Measurements from ENCODE around the gene MAML1.

MAML1 gene

DNA sequence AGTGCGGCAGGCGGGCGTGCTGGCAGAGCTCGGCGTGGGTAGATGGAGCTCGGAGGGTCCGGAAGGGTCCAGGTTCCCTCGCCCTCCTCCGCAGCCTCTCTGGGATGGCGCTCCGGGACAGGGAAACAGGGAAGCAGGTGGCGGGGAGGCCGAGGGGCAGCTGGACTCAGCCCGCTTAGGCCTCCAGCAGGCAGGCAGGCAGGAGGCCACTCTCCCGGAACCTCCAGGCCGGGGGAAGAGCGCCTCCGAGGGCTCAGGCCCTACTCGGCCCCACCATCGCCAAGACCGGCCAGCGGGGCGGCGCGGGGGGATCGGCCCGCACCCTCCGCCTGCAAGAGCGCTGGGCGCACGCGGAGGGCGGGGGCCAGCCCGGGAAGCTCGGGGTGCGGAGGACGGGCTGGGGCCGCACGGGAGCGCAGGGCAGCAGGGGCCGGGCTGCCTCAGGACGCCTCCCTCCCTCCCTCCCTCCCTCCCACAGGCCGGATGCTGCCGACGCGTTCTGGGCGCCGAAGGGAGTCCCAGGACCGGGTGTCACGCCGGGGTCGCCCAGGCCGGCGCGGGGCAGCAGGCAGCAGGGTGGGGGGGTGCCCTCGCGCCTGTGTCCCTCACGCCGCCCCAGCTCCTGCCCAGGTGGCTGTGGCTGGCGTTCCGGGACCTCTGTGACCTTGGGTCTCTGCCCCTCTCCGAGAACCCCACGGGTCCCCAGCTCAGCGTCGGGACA is 73.1 kb downstream of the MAML1 start:
- peak; percentile 37; the same call in 1 of the 2 replicates for TF ChIP-seq MYC (IDR thresholded peaks at IDR 0.05; ENCODE audit: low read depth, low read length)
- TF ChIP-seq, protein P1, sequence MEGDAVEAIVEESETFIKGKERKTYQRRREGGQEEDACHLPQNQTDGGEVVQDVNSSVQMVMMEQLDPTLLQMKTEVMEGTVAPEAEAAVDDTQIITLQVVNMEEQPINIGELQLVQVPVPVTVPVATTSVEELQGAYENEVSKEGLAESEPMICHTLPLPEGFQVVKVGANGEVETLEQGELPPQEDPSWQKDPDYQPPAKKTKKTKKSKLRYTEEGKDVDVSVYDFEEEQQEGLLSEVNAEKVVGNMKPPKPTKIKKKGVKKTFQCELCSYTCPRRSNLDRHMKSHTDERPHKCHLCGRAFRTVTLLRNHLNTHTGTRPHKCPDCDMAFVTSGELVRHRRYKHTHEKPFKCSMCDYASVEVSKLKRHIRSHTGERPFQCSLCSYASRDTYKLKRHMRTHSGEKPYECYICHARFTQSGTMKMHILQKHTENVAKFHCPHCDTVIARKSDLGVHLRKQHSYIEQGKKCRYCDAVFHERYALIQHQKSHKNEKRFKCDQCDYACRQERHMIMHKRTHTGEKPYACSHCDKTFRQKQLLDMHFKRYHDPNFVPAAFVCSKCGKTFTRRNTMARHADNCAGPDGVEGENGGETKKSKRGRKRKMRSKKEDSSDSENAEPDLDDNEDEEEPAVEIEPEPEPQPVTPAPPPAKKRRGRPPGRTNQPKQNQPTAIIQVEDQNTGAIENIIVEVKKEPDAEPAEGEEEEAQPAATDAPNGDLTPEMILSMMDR (IDR thresholded peaks at IDR 0.05; ENCODE audit: low read depth, low read length): no peak
- TF ChIP-seq, protein P2, sequence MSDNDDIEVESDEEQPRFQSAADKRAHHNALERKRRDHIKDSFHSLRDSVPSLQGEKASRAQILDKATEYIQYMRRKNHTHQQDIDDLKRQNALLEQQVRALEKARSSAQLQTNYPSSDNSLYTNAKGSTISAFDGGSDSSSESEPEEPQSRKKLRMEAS (IDR thresholded peaks at IDR 0.05; ENCODE audit: low read depth, low read length): 0 out of 2 replicates have a peak, but pooled peaks have one; percentile 20
- TF ChIP-seq POLR2A (IDR thresholded peaks at IDR 0.05; ENCODE audit: extremely low read depth, insufficient read length): peak; percentile 44
- DNase-seq (ENCODE audit: low read depth): peak; percentile 81
- peak overlapping the region; percentile 59 for H3K4me3 ChIP-seq (ENCODE audit: low read depth, low read length)

DNA sequence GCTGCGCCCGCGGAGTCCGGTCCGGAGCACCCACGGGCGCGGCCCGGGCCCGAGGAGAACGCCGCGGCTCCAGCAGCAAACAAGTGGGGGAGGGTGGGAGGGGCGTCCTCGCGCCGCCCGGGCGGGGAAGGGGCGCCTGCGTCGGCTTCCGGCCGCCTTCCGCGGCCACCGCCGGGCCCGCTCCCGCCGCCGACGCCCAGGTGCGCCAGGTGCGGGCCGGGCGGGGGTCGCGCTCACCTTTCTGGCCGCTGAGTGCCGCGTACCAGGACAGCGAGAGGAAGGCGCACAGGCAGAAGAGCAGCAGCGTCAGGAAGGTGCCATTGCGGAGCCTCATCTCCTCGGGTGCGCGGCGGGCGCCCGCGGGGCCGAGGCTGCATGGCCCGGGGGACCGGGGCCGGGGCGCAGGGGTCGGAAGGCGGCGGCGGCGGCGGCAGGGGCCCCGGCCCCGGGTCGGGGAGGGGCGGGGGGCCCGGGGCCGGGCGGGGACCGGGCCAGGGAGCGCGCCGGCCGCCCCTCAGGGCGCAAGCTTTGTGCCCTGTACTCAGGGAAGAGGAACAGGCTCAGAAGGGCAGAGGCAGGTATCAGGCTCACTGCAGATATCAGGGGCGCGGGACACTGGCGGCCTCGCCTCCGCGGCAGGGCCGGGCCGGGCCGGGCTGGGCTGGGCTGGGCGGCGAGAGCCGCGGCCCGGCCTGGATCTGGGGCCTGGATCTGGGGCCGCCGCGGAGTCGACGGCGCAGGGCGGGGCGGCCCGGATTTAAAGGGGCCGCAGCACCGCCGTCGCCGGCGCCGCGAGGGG is 73.8 kb downstream of the MAML1 start, which contains the start of gene MGAT4B:
Gene MGAT4B (minus strand): TSS at position 617 of the 799 bp plus-strand sequence. CDS start 283 bp downstream, at position 334.
- no peak for TF ChIP-seq MYC (IDR thresholded peaks at IDR 0.05; ENCODE audit: low read depth, low read length)
- peak; percentile 33 for TF ChIP-seq POLR2A (IDR thresholded peaks at IDR 0.05; ENCODE audit: extremely low read depth, insufficient read length)
- DNase-seq (ENCODE audit: low read depth): peak; percentile 85
- peak within 1 kb of the TSS; percentile 59 for H3K4me3 ChIP-seq (ENCODE audit: low read depth, low read length)

DNA sequence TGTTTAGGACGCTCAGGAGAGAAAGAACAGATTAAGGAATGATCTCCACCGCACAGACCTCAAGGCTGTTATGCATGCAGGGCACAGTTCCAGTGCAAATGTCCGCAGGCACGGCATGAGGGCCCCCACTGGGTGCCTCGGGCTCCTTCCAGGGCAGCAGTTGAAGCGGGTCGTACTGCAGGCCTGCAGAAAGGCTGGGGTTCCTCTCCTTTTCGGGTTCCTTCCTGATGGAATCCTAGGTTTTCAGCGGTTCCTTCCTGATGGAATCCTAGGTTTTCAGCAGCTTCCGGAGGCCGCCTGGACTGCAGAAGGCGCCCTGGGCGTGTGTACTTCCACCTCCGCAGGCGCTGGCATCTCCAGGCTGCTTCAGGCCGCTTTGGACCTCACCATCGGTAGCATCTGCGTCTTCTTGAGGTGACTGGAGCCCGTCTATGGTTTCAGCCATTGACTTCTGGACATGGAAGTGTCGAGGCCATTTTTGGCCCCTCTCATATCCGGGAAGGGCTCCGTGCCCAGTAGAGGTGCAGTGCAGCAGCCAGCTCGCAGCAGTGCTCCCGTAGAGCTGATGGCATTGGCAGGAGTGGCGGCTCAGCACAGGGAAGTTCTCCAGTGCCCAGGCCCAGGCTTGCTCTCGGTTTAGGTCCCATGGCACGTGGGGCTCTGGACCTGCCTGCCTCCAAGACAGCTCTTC is 79.7 kb downstream of the MAML1 start:
- no peak for TF ChIP-seq MYC (IDR thresholded peaks at IDR 0.05; ENCODE audit: low read depth, low read length)
- H3K4me3 ChIP-seq (ENCODE audit: low read depth, low read length): no peak overlapping the region
- no peak for DNase-seq (ENCODE audit: low read depth)

DNA sequence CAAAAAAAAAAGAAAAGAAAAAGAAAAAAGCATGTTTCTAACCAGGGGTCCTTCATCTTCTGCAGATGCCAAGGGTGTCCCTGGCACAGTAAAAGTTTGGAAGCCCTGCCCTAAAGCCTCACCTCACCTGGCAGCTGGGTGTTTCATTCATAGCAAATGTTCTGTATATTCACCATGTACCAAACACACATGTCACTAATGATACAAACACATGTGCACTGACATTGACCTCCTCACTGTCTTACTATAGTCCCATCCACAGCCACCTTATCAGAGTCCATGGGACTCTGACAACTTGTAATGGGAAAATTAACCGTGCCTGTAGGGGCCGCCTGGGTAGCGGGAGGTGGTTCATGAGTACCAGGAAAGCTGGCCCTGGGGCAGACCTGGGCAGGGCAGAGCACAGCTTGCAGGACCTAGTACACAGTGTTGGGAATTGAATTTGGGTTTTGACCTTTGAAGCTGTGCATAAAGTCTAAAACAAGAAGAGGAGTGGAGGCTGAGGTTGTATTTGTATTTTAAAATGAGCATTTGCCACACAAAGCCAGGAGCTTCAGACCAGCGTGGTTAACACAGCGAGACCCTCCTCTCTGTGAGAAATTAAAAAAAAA is 80.5 kb downstream of the MAML1 start:
- H3K4me3 ChIP-seq (ENCODE audit: low read depth, low read length): no peak overlapping the region
- TF ChIP-seq MYC (IDR thresholded peaks at IDR 0.05; ENCODE audit: low read depth, low read length) (no peak), POLR2A (IDR thresholded peaks at IDR 0.05; ENCODE audit: extremely low read depth, insufficient read length) (no peak)
- TF ChIP-seq, protein P1 (IDR thresholded peaks at IDR 0.05; ENCODE audit: low read depth, low read length): no peak
- TF ChIP-seq, protein P2 (IDR thresholded peaks at IDR 0.05; ENCODE audit: low read depth, low read length): no peak
- no peak for DNase-seq (ENCODE audit: low read depth)

DNA sequence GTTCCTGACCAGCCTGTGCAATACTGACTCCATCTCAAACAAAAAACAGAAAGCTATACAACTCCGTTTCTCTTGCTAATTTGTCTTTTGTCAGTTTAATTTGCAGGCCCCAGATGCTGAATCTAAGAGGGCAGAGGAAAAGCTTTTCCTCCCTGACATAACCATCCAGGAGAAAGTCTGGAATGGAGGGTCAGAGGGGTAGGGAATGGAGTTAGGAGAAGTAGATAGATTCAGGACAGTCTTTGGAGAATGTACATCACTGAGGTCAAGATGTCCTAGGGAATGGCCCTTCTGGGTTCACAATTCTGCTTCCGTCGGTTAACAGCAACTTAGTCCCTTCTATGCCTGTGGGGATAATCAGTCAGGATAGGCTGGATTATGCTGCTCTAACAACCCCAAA is 81.5 kb downstream of the MAML1 start:
- no peak overlapping the region for H3K4me3 ChIP-seq (ENCODE audit: low read depth, low read length)
- no peak for DNase-seq (ENCODE audit: low read depth)
- TF ChIP-seq, protein P1 (IDR thresholded peaks at IDR 0.05; ENCODE audit: low read depth, low read length): no peak
- TF ChIP-seq, protein P2 (IDR thresholded peaks at IDR 0.05; ENCODE audit: low read depth, low read length): no peak
- TF ChIP-seq POLR2A (IDR thresholded peaks at IDR 0.05; ENCODE audit: extremely low read depth, insufficient read length) (no peak), MYC (IDR thresholded peaks at IDR 0.05; ENCODE audit: low read depth, low read length) (no peak)

DNA sequence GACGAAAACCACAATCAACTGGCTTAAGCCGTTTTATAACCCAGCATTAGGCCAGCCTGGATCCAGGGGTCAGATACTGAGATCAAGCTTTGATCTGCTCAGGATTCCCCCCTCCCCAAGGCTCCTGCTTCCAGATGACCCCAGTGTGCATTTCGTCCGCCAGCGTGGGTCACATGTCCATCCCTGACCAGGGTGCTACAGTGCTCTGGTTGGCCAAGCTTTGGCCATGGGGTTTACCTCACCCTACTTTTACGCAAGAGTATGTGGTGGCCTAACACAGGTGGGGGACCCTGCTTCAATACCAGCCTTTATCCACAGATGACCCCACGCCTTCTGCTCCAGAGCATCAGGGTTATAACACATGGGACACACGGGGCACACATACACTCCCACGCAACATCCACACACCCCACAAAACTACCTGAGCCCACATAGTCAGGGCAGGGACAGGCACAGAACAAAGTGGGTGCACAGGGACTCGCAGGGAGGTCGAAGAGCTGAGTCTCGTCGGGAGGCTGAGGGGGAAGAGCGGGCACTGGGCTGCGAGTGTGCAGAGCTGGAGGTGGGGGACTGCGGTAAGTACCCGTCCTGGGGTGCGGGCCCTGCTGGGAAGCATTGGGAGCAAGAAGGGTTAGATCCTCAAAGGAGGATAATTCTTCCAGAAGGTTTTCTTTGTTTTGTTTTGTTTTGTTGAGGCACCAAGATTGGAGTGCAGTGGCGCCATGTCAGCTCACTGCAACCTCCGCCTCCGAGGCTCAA is 83.0 kb downstream of the MAML1 start:
- TF ChIP-seq, protein P2 (IDR thresholded peaks at IDR 0.05; ENCODE audit: low read depth, low read length): no peak
- no peak for TF ChIP-seq POLR2A (IDR thresholded peaks at IDR 0.05; ENCODE audit: extremely low read depth, insufficient read length)
- TF ChIP-seq, protein P1 (IDR thresholded peaks at IDR 0.05; ENCODE audit: low read depth, low read length): no peak
- TF ChIP-seq MYC (IDR thresholded peaks at IDR 0.05; ENCODE audit: low read depth, low read length): no peak
- H3K4me3 ChIP-seq (ENCODE audit: low read depth, low read length): no peak overlapping the region
- no peak for DNase-seq (ENCODE audit: low read depth)

Measured in NB4 (cell line).